GOT3 (cell line): ENCODE results near the gene GPR183.

Source experiments
- DNase-seq: peaks from one replicate; lab custom pipeline; 2025; ENCODE audit warnings: mixed read lengths; lab: John Stamatoyannopoulos, UW

Gene GPR183, protein sequence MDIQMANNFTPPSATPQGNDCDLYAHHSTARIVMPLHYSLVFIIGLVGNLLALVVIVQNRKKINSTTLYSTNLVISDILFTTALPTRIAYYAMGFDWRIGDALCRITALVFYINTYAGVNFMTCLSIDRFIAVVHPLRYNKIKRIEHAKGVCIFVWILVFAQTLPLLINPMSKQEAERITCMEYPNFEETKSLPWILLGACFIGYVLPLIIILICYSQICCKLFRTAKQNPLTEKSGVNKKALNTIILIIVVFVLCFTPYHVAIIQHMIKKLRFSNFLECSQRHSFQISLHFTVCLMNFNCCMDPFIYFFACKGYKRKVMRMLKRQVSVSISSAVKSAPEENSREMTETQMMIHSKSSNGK

DNA sequence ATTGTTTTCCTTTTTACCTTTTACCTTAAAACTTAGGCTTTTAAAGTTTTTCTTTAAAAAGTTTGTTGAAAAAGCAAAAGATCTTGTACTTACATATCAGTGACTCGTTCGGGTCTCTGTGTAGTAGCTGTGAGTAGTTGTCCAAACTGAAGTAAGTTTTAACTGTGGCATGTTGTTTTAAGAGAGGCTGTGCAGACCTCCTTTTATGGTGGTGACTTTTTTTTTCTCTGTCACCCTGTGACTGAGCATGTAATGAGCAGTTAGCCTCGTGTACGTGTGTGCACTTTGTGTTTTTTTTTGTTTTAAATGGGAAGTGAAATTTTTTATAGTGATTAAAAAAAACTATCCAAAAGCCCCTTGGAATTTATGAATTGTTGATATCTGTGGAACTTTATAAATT, at the start of gene GPR183:
Gene GPR183 (minus strand): TSS at position 153 of the 400 bp plus-strand sequence. CDS start 11,254 bp downstream, outside the sequence.
- DNase-seq, result no peak

DNA sequence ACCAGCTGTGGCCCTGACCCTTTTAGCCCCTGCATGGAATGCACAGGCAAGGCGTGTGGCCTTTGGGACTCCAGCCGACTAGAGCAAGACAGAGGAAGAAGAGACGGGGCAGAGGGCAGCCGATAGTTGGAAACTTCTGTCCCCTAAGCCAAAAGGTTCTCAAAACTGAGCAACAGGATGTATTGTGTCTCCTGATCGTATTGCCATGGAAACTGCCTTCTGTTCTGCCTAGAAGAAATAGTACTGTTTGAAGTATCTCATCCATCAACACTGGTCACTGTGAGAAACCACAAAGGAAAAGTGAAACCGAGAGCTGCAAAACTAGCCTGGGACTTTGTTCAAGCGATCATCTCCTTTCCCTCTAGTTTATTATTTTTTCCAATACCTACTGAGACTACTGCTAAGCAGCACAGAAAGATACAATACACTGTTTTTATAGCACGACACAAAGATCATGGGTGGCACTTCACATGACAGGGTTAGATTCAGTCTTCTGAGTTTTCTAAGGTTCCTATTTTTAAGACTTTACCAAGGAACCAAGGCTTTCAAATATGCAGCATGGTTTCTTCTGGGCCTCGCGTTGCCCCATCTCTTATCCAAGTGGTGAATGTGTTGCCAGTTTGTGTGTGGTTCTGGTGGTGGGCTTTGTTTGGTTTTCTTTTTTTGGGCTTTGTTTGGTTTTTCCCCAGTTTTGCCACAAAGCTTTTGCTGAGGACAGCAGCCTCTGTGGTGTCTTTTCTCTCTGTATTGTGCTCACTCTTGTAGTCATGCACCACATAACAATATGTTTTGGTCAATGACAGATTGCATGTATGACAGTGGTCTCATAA, 49.3 kb upstream of the GPR183 start:
- no peak for DNase-seq

- DNase-seq, result no peak
Measured at GRCh38 chr13:99356012-99356261, 48.7 kb upstream of the GPR183 start.

GRCh38 chr13:99355267-99356011, 48.2 kb upstream of the GPR183 start:
- no peak for DNase-seq

DNA sequence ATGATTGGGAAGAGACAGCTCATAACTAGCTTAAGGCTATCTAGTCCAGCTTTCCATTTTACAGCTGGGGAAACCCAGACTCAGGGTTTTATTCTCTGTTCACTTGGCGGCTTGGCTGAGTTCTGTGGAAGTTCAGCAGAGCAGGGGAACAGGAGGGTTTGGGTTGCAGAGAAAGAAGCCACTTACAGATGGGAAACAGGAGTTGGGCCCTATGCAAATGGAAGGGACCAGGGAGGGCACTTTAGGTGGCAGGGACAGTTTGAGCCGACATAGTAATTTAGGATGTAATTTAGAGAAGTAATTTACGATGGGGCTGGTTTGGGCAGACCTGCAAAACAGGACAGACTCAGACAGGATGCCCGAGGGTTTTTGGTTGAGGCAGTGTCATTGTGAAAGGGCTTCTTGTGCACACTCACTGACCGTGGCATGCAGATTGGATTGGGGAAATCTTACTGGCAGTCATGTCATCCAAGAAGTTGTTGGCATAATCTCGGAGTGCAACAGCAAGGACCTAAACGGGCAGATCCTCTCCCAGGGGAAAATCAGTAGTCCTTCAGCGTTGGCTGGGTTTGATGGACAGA, 47.3 kb upstream of the GPR183 start:
- DNase-seq, result no peak

DNA sequence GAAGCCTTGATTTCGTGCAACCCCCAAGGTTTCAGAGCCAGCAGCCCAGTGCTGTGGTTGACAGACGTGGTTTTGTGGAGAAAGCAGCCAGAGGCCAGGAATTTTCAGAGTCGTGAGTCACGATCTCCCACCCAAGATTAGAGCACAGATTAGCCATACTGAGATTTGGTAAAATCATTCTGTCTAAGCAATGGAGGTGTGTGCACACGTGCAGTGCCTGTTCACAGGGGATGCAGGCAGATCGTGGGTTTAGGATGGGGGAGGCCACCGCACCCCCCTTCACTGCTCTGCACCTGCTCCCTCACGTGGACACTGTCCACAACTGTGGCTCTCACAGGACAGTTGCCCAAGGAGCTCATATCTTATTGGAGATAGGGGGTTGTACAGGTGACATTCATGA, 46.6 kb upstream of the GPR183 start:
- no peak for DNase-seq

- no peak for DNase-seq
Measured at GRCh38 chr13:99353246-99353600, 46.0 kb upstream of the GPR183 start.

- DNase-seq, result no peak
Measured at GRCh38 chr13:99352351-99353245, 45.4 kb upstream of the GPR183 start.

- no peak for DNase-seq
Measured at GRCh38 chr13:99351772-99352171, 44.6 kb upstream of the GPR183 start.

- no peak for DNase-seq
Measured at GRCh38 chr13:99350191-99350590, 43.0 kb upstream of the GPR183 start.

DNA sequence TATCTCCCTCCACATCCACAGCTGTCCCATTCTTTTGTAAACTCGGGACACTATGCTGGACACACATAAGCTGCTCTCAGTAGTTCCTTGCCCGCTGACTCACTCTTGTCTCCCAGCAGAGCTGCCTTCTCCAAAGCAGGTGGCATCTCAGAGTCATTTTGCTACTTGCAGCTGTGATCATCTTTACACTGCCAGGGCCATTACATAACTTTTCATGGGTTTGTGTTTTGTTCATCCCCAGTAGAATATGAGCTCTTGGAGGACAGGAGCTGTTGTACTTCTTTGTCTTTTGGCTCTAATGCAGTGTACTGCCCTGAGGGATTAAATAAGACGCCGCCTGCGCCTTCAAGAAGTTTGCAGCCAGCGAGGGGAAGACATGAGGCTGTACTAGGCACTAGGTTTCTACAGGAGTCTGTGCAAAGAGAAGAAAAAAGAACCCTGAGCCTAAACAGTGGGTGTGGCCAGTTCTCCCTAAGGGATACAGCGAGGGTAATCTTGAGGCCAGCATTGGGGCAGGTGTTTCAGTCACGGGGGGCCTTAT, 40.8 kb upstream of the GPR183 start:
- DNase-seq, result no peak

- no peak for DNase-seq
Measured at GRCh38 chr13:99347335-99347878, 40.2 kb upstream of the GPR183 start.

GRCh38 chr13:99346335-99347042, 39.3 kb upstream of the GPR183 start:
- no peak for DNase-seq

- no peak for DNase-seq
Measured at GRCh38 chr13:99345345-99345744, 38.1 kb upstream of the GPR183 start.

- DNase-seq, result no peak
Measured at GRCh38 chr13:99344610-99345208, 37.5 kb upstream of the GPR183 start.

DNA sequence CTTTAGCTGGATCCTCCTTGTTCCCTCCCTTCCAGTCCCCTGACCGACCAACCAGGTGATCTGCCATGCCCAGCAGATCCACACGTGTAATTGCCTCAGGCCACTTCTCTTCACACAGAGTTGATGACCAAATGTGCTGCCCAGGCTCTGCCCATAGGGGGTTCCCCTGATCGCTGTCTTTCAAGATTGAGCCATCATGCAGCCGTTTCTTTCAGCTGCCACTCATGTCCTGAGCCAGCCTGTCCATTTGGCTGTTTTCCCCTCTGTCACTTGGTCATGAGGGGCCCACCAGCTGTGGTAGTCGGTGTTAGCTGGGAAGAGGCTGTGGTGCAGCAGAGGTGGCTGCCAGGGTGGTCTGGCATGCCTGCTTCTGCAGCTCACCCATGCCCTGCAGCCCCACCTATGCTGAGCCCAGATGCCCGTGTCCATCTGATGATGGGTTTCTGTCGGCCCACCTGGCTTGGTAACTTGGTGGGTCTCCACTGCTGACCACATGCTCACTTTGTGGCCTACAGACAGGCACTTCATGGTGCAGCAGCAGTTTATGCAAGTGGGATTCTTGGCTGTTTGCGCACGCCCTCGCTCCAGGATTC, 35.6 kb upstream of the GPR183 start:
- no peak for DNase-seq

- no peak for DNase-seq
Measured at GRCh38 chr13:99341969-99342722, 34.9 kb upstream of the GPR183 start.

GRCh38 chr13:99340638-99341037, 33.4 kb upstream of the GPR183 start:
- no peak for DNase-seq
